GM21737 (cell line): ENCODE results near the gene PAPSS1.

ENCODE experiments used
- ATAC-seq: cut with Tn5 transposase; IDR thresholded peaks from one replicate; pipeline ENCODE4 v1.9.1; 2021; ENCODE audit warnings: mild to moderate bottlenecking, moderate library complexity; ENCODE audit not compliant: unreplicated experiment

Gene PAPSS1

DNA sequence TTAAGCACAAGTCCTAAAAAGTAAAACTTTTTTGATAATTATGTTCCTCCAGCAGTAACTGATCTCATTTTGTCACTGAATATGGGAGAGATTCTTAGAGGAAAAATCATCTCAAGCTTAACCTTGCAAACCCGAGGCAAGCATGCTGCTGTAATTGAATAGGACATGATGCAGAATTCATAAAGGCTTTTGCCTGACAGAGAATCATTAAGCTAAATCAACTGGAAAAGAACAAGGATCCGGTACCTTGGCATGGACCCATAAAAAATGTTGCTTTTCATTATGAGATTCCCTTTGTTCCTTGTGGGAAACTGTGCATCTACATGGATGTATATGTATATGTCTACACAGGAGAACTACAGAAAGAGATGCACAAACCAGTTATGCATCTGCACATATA, 149.1 kb downstream of the PAPSS1 start:
- no peak for ATAC-seq

DNA sequence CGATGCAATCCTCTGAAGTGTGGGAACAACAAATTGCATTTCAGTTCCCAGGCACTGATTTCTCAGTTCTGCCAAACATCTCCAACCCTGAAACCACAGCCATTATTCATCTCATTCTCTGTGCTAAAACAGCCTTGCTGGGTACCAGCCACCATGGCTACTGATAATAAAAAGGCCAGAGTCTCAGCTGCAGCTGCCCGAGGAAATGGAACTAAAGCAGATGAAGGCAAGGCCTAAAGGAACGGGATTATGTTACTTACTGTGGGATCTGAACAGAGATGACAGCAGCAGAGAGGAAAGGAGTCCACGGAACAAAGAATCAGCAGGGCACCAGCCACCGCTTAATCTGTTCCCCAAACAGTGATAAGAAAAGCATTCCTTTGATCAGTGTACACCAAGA, 155.7 kb downstream of the PAPSS1 start:
- ATAC-seq = no peak
